GM19351 (cell line): ENCODE measurements around the gene DHX36.

Experiments used
- ATAC-seq: cut with Tn5 transposase; IDR thresholded peaks from one replicate; pipeline ENCODE4 v1.9.1; 2021; ENCODE audit warnings: mild to moderate bottlenecking, moderate library complexity; ENCODE audit not compliant: unreplicated experiment

Gene DHX36

DNA sequence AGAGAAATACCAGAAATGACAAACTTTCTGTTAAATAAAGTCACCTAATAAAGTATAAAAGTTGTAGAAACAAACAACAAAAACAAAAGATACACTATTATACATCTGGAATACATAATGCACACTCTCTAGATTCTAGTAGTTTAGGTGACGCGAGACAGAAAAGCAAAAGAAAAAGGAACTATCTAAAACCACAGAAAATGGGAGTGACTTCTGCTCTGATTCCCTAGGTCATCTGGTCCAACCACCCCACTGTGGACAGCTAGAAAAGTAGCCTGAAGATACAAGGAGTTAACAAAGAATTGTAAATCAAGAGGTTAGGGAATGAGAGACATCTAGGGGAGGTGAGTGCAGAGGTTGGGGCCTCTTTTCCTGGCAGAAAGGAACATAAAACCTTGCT lies 39.1 kb downstream of the DHX36 start:
- no peak for ATAC-seq

DNA sequence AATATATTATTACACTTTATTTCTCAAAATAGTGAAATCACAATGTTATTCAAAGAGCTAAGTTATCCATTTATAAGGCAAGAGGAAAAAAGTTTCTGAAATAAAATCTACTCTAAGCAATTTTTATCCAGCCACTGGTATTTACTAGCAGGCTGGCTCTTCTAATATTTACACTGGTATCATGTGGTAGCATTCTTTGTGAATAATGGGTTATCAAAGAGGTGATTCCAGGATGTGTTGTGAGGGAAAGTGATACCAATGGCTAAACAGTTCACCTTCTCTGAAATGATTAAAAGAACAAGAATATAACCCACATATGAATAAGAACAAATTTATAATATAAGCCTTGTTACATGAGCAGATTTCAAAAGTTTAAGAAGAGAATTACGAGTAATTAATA lies 44.1 kb downstream of the DHX36 start:
- no peak for ATAC-seq

DNA sequence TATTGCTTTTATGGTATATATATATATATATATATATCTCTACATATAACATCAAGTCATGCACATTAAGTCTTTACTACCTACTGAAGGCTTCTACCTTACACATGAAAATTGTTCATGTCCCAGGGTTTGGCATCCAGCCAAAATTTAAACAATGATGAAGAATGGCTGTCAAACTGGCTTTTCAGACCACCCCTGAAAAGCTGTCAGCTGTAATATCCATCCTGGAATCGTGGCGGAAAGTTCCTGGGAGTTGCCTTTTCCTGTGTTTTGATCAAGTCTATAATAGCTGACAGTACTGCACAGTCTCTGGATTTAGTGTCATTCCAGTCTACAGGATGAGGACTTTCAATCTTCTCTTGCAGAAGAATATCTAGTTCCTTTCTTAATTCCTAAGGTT lies 48.3 kb downstream of the DHX36 start:
- ATAC-seq: no peak

DNA sequence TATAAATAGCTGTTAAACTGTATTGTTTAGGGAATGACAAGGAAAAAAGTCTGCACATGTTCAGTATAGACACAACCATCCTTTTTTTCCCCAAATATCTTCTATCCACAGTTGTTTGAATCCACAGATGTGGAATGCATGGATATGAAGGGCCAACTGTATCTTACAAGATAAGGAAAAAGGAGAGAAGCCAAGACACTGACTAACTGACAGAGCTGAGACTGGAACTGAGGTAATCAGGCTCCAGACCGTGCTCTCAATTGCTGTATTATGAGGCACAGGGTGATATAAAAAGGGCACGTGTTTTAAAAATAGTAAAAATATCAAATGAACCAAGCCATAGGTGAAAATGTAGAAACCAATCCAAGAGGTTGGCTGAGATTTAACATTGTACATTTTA lies 49.0 kb downstream of the DHX36 start:
- no peak for ATAC-seq

DNA sequence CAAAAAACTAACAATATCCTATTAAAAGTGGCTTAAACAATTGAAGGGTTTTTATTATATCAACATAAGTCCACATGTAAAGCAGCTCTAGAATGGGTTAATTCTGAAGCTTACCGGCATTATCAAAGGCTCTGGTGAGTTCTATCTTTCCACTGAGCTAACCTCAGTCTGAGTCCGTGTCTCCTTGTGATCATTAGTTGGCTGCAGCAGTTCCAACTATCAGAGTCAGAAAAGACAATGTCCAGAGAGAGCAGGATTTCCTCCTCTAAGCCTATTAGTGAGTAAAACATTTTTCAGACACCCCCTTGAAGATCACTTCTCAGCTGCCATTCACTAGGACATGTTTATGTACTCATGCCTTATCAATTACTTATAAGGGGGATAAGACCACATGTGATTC lies 49.9 kb downstream of the DHX36 start:
- no peak for ATAC-seq

DNA sequence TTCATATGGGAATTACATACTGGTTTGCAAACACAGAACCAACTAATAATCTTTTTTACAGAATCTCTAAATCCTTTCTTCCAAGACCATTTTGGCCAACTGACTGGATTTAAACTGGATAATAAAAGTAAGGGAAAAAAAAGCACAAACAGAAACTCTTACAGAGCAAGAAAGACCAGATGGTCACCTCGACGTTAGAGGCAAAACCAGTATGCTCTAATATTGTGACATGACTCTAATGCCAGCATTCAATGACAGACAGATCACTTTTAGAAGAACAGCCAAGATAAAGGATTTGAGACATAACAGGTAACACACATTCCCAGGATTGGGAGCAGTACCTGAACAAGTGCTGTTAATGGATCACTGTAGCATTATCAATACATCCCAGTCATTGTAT lies 50.9 kb downstream of the DHX36 start:
- ATAC-seq: no peak

DNA sequence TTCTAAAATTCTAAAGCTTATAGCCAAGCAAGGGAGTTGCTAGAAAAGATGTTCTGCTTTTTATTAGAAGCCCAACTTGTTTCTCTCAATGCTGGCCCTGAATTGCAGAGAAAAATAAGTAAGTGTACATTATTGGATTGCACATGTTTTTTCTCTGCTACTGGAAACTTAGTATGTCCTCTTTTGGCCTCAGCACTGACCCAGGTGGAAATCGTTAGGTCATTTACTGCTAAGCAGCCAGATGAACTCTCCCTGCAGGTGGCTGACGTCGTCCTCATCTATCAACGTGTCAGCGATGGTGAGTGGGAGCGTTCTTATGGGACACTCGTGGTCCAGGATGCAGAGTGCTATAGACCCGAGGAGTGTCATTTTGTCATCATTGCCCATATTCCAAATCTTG lies 69.8 kb downstream of the DHX36 start:
- ATAC-seq: no peak

DNA sequence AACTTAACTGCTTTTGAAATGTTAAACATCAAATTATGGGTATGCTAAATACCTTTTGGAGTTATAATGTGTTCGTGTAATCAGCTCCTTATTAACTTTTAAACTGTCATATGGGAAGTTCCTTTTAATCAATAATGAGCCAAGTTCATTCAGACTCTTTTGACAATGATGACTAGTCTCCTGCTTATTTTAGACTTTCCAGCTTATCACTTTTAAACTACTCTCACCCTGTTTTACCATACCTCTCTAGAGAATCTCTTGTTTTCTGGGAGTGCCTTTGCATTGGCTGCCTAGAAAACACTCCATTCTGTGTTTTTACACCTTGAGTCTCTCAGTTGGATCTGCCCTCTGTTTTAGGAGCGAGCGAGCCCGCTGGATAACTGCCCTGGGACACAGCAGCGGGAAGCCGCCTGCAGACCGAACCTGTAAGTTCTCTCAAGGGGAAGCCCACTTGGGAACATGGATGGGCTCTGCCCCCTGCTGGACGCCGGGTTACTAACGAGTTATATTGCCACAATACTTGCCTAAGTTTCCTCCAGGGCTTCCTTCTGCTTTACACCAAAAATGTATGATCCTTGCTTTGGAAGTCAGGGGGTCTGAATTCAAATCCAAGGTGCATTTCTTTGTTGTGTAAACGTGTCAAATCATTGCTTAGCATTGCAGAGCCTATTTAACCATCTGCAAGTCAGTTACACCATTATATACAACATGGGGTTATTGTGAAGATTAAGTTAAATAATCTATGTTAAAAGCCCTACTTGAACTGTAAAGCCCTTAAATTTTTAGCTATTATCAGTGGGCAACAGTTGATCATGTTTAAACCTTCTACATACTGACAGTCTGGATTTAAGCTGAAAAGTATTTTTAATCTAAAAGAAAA lies 71.3 kb downstream of the DHX36 start:
- peak; percentile 97 for ATAC-seq

DNA sequence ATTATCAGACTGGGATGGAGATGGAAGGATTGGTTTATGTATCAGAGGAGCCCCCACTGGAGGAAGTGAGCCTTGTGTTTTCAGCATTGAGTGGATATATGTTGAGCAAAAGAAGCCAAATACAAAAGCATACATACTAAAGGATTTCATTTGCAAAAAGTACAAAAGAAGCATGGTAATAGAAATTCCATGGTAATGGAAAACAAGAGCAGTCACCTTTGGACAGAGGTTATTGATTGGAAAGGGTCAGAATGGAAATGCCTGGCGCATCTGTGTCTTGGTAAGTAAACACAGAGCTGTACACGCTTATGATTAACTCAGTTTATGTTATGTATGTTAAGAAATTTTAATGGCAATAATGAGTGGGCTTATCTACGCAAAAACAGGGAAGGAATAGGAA lies 72.7 kb downstream of the DHX36 start:
- no peak for ATAC-seq

DNA sequence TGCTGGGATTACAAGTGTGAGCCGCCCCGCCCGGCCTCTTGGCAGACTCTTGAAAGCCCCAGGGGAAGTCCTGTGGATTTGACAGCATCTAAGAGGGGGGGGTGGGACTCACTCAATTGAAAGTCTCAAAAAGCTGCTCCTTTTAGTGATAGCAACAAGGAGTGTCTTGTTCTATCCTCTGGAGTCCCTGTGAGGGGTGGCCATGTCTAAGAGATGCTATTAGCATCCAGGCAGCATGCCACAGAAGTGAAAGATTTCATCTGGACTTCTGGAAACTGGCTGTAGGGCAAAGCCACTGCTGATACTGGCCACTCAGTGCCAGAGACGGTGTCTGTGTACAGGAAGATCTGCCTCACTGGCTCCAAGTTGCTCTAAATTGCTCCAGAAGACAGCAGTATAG lies 74.0 kb downstream of the DHX36 start:
- ATAC-seq: no peak

DNA sequence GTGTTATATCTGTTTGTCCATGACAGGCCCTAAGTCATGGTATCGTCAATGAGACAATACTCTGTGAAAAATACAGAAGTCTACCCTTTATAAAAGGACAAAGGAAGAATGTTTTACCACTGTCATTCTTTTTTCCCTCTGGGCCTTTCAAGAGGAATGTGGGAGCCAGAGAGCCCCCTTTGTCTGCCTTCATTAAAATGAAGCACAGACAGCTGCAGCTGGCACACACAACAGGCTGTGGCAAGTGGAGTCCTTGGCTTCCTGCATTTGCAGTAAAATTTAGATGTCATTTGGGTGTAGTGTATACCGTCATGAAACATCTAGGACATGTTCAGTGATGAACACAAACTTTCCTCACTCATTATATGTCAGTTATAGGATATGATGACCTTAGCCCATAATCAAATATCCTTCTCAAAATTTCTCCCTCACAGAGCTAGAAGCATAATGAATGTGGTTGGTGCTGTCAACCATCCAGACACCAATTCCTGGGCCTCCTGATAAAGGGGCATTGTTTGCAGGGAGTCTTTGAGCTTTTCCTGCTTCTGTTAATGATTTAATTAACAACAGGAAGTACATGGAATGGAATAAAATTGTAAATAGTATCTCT lies 76.4 kb downstream of the DHX36 start:
- no peak for ATAC-seq

DNA sequence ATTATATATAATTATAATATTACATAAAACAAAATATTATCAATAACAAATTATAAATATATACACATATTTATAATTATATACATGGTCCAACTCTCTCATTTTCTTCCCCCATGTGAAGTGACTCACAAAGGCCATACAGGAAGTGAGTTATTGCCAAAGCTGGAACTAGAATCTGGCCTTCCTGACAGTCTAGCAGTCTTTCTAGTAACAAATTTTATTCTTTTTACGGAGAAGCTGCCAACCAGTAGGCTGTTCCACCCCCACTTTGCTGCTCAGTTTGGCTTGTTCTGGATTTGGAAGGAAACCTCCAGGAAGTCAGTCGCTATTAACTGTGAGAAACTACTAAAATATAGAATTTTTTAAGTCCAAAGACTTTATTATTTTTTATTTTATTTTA lies 79.6 kb downstream of the DHX36 start:
- ATAC-seq: no peak

DNA sequence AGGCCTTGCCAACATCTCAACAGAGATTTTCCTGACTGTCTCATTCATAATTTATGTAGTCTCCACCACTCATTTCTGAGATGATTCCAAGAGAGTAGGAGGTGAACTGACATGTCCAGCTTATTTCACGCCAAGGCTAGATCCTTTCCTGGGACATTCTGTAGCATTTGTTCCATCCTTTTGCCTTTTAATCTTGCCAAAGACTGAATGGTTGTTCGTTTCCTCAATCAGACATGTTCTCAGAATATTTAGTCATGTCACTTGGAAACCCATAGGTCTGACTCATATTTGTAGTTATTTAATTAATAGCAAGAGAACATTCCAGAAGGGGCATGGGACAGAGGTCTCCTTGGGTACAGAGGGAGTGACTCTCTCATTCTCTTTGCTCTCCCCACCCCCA lies 80.9 kb downstream of the DHX36 start:
- ATAC-seq: no peak

DNA sequence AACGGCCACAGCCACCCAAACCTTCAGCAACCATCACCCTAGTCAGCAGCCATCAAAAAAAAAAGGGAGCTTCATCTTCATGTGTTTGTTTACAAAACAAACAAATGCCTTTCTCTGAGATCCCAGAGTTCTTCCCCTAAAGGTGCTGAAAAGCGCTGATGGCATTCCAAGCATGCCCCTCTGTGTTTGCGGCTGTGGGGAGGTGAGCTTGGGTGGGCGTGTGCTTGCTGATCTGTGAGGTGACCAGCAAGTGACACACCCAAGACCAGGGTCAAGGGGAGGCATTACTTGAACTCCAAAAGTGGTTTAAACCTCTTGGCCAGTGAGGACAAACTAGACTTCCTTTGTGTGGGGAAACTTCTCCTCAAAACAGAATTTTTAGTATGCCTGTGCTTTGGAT lies 81.5 kb downstream of the DHX36 start:
- ATAC-seq: no peak

DNA sequence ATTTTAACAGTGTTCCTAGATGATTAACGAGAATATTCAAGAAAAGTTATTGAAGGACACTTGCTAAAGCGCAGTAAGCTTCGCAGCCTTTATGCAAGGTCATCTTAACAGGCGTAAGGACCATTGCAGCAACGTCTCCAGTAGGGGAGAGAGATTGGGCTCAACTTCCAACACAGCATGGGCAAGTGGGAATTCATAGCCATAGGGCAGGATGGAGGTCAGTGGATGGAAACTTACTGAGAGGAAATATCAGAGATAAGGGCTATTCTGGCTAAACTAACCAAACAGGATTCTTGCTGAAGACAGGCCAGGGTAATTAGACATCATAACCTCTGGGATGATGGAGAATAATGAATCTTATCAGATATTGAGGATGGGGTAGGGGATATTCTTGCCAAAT lies 82.8 kb downstream of the DHX36 start:
- no peak for ATAC-seq

DNA sequence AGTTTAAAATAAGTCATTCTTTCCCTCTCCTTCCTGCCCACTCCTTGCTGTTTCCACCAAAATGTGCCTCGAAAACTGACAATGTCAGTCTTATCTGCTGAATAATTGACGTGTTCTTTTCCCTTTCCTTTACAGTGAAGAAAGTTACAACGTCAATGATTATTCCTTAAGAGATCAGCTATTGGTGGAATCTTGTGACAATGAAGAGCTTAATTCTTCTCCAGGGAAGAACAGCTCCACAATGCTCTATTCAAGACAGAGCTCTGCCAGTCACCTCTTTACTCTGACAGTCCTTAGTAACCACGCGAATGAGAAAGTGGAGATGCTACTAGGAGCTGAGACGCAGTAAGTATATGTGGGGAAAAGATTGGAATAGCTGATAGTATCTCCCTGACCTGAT lies 84.1 kb downstream of the DHX36 start:
- ATAC-seq: no peak

DNA sequence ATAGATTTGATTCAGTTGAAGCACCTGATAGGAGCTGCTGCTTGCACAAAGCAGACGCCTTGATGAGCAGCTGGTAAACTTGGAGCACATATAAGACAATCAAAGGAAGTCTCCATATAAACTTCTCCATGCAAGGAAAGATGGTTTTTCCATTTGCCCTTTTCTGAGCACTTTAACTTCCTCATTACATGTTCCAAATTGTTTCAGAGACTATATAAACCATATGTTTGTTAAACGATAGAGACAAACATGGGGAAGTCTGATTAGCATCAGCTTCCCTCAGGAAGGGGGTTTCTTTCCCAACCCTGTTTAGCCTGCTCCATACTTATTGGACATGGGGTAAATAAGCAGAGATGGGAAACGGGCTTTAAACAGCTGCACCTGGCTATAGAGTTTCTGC lies 88.0 kb downstream of the DHX36 start:
- ATAC-seq: no peak

DNA sequence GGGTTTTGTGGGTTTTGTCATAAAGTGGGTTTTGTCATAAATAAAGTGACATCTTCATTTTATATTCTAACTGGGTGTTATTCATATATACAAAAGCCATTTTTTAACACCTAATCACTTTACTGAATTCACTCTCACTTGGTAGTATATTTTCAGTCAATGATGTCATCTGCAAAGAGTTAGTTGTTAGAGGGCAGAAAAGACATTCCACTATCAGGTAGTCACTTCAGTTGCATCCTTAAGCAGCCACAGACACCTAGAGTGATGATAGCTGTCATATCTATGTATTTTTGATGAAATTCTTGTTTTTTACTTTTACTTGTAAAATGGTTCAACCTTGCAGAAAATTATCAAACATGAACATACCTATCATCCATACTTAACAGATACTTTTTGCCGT lies 89.0 kb downstream of the DHX36 start:
- ATAC-seq: no peak

DNA sequence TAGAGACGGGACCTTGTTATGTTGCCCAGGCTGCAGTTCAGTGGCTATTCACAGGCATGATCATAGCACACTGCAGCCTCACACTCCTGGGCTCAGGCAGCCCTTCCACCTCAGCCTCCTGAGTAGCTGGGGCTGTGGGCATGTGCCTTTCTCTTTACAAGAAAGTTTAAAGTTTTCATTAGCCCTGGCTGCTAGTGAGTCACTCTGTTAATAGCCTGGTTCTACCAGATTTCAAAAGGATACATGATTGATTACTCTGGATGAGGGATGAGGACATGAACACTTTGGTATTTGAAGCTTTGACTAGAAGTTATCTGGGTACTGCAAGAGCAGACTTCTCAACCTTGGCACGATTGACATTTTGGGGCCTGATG lies 95.1 kb downstream of the DHX36 start:
- no peak for ATAC-seq

DNA sequence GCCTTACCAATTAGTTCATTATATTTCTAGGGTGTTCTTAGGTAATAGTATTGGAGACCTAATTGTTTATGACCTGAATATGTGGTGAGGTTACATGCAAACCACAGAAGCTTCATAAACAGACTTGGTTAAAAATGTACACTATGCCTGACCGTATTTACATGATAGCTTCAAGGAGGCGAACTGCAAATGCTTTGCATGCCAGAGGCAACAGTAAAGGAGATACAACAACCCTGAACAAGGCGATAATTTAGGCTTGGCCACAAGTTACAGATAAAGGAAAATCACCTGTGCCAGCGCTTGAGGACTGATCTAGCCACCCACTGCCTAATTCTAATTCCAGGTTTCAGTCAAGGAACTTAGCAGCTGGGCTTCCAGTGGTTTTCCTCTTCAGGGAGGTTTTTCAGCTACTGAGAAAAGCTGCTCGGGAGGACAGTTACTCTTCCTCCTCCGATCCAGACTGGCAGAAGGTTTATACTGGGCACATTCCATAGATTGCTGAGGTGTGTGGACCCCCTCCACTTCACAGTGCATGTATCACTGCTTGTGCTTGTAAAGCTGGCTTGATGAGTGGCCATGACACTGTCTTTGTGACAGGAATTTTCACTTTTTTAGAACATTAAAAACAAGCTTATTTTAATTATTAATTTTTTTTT lies 95.6 kb downstream of the DHX36 start:
- ATAC-seq: no peak

DNA sequence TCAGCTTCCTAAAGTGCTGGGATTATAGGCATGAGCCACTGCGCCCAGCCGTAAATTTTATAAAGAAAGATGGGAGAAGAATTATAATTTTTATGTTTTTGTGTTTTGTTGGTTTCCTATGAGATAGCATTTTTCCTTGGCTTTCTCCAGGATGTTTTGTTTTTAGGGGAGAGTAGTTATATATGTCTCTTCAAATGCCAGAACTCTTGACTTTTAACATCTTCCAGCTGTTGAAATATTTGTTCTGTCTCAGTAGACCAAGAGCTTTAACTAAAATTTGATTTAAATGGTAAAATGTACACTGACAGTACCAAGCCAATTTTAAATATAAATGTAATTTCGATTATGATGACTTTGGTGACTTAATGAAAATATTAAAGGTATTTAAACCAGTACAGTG lies 96.8 kb downstream of the DHX36 start:
- no peak for ATAC-seq

DNA sequence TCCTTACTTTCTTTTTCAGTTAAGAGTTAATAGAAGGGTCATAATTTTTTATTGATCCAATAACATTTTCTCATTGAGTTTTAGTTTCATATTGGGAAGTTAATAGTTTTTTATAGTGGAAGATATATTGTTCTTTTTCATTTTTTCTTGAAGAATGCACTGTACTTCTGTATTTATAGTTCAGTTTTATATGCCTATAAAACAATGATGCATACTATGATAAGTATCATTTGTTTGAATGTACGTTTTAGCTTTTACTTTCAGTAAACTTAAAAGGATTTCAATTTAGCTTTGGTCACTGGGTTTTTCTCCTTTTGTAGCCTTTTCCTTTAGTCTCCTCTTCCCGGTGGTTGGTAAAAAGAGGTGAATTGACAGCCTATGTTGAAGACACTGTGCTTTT lies 98.8 kb downstream of the DHX36 start:
- no peak for ATAC-seq
